KMS-11 (cell line): ENCODE measurements around the gene NADK.

ENCODE experiments used
- H2AFZ ChIP-seq: fragments of 200-600 bp; sonication (generic); 2 replicates; pipeline ENCODE4 v1.6.1; 2016; ENCODE audit warnings: antibody characterized with exemption, mixed run types, low read depth
- H3K27ac ChIP-seq: fragments of 200-600 bp; sonication (generic); 2 replicates; pipeline ENCODE4 v1.6.1; 2016; ENCODE audit warnings: mild to moderate bottlenecking, mixed run types
- H3K27me3 ChIP-seq: fragments of 200-600 bp; sonication (generic); 2 replicates; pipeline ENCODE4 v1.6.1; 2017; ENCODE audit warnings: mild to moderate bottlenecking, low read depth, mixed run types, moderate library complexity; ENCODE audit not compliant: insufficient read depth
- H3K36me3 ChIP-seq: fragments of 200-600 bp; sonication (generic); 2 replicates; pipeline ENCODE4 v1.6.1; 2017; ENCODE audit warnings: mild to moderate bottlenecking, mixed run types; ENCODE audit not compliant: insufficient read depth
- H3K4me1 ChIP-seq: fragments of 200-600 bp; sonication (generic); 2 replicates; pipeline ENCODE4 v1.6.1; 2016; ENCODE audit warnings: mild to moderate bottlenecking, low read depth, mixed run types; ENCODE audit not compliant: poor library complexity, severe bottlenecking
- H3K4me2 ChIP-seq: fragments of 200-600 bp; sonication (generic); 2 replicates; pipeline ENCODE4 v1.7.0; 2016; ENCODE audit warnings: mild to moderate bottlenecking, mixed run types
- H3K4me3 ChIP-seq: fragments of 200-600 bp; sonication (generic); IDR thresholded peaks from 2 replicates; pipeline ENCODE4 v1.6.1; 2017; ENCODE audit warnings: low read depth, low read length, mixed read lengths; ENCODE audit not compliant: insufficient read depth
- H3K79me2 ChIP-seq: fragments of 200-600 bp; sonication (generic); 2 replicates; pipeline ENCODE4 v1.6.1; 2016; ENCODE audit warnings: low read depth, mixed run types; ENCODE audit not compliant: insufficient read depth
- H3K9ac ChIP-seq: fragments of 200-600 bp; sonication (generic); 2 replicates; pipeline ENCODE4 v1.6.1; 2016; ENCODE audit warnings: mild to moderate bottlenecking, mixed run types
- H4K20me1 ChIP-seq: fragments of 200-600 bp; sonication (generic); 2 replicates; pipeline ENCODE4 v1.6.1; 2016; ENCODE audit warnings: mild to moderate bottlenecking, mixed run types; ENCODE audit not compliant: insufficient read depth
- TF ChIP-seq, protein P1 (sequence below): fragments of 200-600 bp; sonication (generic); conservative IDR thresholded peaks from 2 replicates; pipeline ENCODE4 v1.6.1; 2017; ENCODE audit warnings: low read depth, mild to moderate bottlenecking, antibody characterized with exemption, low read length, moderate library complexity, mixed read lengths

NADK gene

DNA sequence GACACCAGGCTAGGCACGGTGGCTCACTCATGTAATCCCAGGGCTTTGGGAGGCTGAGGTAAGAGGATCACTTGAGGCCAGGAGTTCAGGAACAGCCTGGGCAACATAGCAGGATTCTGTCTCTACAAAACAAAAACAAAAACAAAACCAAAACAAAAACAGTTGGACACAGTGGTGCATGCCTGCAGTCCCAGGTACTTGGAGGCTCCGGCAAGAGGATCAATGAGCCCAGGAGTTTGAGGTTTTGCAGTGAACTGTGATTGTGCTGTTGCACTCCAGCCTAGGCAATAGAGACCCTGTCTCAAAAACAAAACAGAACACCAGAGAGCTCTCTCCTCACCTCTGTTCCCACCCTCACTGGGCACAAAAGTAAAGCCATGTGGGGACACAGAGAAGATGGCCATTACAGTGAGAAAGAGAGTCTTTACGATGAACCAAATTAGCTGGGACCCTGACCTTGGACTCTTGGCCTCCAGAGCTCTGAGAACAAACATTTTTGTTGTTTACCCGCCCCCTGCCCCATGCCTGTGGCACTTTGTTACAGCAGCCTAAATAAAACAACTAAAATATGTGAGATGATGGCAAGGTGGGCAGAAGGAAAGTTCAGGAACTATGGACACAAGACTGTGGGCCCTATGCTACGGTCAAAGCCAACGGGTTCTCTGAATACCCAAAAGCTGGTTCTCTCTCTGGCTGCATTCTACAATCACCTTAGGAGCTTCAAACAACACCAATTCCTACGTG lies 9.8 kb downstream of the NADK start:
- Histone ChIP-seq H3K36me3 (peaks cover 20% of the 10 kb centered on the region; the same call in 1 of the 2 replicates), H3K9ac (no peak overlapping the region), H3K27me3 (no peaks in the 10 kb centered on the region), H3K4me1 (no peaks in the 10 kb centered on the region), H4K20me1 (peaks cover 16% of the 10 kb centered on the region), H2AFZ (no peak overlapping the region), H3K27ac (no peak overlapping the region), H3K4me2 (no peak overlapping the region), H3K4me3 (no peak overlapping the region), H3K79me2 (peaks cover 91% of the 10 kb centered on the region)
- TF ChIP-seq, protein P1, sequence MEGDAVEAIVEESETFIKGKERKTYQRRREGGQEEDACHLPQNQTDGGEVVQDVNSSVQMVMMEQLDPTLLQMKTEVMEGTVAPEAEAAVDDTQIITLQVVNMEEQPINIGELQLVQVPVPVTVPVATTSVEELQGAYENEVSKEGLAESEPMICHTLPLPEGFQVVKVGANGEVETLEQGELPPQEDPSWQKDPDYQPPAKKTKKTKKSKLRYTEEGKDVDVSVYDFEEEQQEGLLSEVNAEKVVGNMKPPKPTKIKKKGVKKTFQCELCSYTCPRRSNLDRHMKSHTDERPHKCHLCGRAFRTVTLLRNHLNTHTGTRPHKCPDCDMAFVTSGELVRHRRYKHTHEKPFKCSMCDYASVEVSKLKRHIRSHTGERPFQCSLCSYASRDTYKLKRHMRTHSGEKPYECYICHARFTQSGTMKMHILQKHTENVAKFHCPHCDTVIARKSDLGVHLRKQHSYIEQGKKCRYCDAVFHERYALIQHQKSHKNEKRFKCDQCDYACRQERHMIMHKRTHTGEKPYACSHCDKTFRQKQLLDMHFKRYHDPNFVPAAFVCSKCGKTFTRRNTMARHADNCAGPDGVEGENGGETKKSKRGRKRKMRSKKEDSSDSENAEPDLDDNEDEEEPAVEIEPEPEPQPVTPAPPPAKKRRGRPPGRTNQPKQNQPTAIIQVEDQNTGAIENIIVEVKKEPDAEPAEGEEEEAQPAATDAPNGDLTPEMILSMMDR, result no peak

DNA sequence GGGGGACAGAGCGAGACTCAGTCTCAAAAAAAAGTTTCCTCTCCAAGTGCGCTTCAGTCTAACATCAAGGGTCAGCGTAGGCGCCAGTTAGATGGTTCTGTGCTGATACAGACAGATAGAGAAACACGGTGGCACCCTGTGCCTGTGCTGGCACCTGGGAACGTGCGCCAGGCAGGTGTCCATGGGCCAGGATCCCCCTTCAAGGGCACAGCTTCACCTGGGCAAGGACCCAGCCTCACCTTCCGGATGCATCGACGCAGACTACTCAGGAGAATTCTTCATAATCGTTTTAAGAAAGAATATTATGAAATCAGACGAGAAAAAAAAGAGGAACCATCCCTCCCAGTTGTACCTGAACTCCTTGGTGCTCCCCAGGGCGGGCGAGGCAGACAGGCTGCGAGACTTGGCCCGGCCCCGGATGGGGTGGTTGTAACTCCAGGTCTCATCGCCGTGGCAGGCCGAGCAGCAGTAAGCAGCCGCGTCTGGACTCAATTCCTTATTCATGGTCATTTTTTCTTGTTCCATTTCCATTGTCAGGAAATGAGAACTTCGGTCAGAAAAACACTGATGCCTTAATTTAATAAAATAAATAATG lies 13.3 kb downstream of the NADK start:
- Histone ChIP-seq H3K36me3 (peaks cover 8% of the 10 kb centered on the region; the same call in 1 of the 2 replicates), H4K20me1 (peaks cover 13% of the 10 kb centered on the region), H3K4me1 (no peaks in the 10 kb centered on the region), H3K27me3 (no peaks in the 10 kb centered on the region), H3K4me2 (no peak overlapping the region), H3K4me3 (no peak overlapping the region), H2AFZ (no peak overlapping the region), H3K27ac (no peak overlapping the region), H3K79me2 (peaks cover 90% of the 10 kb centered on the region), H3K9ac (no peak overlapping the region)
- TF ChIP-seq, protein P1, result no peak

DNA sequence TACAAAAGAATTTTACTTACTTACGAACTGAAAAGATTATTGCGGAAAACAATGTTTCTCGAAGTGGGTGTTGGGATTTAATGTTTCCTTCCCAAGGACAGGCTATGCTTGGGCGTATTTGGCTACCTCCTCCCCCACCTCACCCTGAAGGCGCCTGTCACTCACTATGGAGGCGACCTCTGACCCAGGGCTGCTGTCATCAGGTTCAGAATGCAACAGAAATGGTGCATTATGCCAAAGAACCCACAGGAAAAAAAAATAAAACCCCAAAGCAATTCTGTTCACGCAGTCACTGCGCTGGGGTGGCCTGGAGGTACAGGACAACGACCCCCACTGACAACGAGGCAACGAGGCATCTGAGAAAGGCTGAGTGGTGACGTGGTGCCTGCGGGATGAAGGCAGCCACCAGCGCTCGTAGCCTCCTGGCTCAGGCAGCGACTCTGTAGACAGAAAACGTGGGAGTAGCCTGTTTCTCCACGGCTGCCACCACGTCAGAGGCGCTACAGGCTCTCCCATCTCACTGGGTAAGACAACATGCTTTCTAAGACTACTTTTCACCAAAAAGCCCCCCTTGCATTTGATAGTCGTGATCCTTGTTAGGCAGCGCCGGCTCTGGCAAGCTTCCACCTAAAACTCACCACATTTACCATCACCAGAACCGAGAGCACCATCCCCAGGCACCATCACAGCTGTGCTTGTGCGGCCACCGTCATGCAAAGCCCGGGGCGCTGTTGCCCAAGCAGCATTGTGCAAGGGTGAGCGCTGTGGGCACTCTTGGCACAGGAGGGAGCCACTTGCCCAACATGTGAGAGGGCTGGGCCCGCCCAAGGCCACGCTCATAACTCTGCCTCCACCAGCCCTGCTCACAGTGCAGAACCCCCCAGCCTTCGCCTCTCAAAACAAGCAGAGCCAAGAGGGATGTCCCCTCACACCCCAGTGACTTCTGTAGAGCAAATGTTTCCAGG lies 14.3 kb downstream of the NADK start:
- no peak overlapping the region for H3K27ac ChIP-seq
- no peak overlapping the region for H3K4me2 ChIP-seq
- peaks cover 85% of the 10 kb centered on the region for H3K79me2 ChIP-seq
- H2AFZ ChIP-seq, result no peak overlapping the region
- no peaks in the 10 kb centered on the region for H3K27me3 ChIP-seq
- H3K9ac ChIP-seq, result no peak overlapping the region
- TF ChIP-seq, protein P1, result no peak
- no peaks in the 10 kb centered on the region for H3K4me1 ChIP-seq
- H4K20me1 ChIP-seq, result peaks cover 9% of the 10 kb centered on the region
- H3K36me3 ChIP-seq, result peaks cover 6% of the 10 kb centered on the region; the same call in 1 of the 2 replicates
- no peak overlapping the region for H3K4me3 ChIP-seq

- Histone ChIP-seq H3K27ac (no peak overlapping the region), H2AFZ (no peak overlapping the region), H3K4me2 (no peak overlapping the region), H3K4me3 (no peak overlapping the region), H3K79me2 (peaks cover 63% of the 10 kb centered on the region), H3K9ac (no peak overlapping the region), H3K36me3 (peaks cover 6% of the 10 kb centered on the region; the same call in 1 of the 2 replicates), H4K20me1 (peaks cover 5% of the 10 kb centered on the region), H3K4me1 (no peaks in the 10 kb centered on the region), H3K27me3 (no peaks in the 10 kb centered on the region)
- TF ChIP-seq, protein P1, result no peak
Measured at GRCh38 chr1:1761504-1762376, 16.5 kb downstream of the NADK start.
